Stomach (tissue), 4 donors: ENCODE results near the gene DUS3L.

ENCODE experiments used
- EP300 ChIP-seq: sonication (generic); formaldehyde crosslinking; IDR thresholded peaks from one replicate; pipeline ENCODE4 v1.6.1; 2017; ENCODE audit warnings: antibody characterized with exemption
- POLR2A ChIP-seq, 4 donors: fragments of 450-650 bp; IDR thresholded peaks; one replicate each; pipeline ENCODE4 v1.6.1; 2016; ENCODE audit warnings: antibody characterized with exemption in 4 of 4, control low read depth in 2 of 4, mild to moderate bottlenecking in 1 of 4, moderate library complexity in 1 of 4
- POLR2AphosphoS5 ChIP-seq, 3 donors: sonication (generic); formaldehyde crosslinking; IDR thresholded peaks; one replicate each; pipeline ENCODE4 v1.6.1; 2016; ENCODE audit warnings: antibody characterized with exemption in 3 of 3
- TF ChIP-seq, protein P1 (sequence below), 7 experiments: fragments of 450-650 bp in 4 of 7; fragments of 200-600 bp in 3 of 7; sonication (generic) in 3 of 7; IDR thresholded peaks; one replicate each; pipeline ENCODE4 v1.5.1; 2016 to 2019; ENCODE audit warnings: antibody characterized with exemption in 7 of 7, control low read depth in 2 of 7, mild to moderate bottlenecking in 1 of 7

DNA sequence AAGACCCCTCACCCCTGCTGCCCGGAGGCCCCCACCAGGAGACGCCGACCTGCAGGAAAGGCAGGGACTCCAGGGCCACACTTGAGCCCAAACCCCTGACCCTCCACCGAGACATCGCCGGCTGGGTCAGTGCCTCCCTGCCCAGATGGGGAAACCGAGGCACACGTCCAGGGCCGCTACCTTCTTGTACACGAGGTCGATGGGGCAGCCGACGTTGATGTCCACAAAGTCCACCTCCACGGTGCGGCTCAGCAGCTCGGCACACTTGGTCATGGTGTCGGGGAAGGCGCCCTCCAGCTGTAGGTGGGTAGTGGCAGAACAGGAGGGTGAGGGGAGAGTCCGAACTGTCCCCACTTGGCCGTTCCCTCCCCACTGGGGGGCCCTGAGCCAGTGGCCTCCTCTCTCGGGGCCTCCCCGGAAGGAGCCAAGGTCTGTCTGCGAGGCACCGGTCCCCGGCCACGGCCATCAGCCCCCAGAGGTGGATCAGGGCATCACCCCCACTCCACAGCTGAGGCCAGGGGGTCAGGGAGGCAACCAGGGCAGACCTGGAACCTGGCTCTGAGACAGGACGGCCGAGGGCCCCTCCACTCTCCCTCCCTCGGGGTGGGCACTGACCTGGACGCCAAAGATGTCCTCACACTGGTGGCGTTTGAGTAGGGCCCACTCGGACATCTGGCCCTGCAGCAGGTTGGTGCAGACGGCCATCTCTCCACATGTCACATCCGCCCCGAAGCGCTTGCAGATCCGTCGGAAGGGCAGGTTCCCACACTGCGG, 3.4 kb downstream of the DUS3L start:
- TF ChIP-seq, protein P1, sequence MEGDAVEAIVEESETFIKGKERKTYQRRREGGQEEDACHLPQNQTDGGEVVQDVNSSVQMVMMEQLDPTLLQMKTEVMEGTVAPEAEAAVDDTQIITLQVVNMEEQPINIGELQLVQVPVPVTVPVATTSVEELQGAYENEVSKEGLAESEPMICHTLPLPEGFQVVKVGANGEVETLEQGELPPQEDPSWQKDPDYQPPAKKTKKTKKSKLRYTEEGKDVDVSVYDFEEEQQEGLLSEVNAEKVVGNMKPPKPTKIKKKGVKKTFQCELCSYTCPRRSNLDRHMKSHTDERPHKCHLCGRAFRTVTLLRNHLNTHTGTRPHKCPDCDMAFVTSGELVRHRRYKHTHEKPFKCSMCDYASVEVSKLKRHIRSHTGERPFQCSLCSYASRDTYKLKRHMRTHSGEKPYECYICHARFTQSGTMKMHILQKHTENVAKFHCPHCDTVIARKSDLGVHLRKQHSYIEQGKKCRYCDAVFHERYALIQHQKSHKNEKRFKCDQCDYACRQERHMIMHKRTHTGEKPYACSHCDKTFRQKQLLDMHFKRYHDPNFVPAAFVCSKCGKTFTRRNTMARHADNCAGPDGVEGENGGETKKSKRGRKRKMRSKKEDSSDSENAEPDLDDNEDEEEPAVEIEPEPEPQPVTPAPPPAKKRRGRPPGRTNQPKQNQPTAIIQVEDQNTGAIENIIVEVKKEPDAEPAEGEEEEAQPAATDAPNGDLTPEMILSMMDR (IDR thresholded peaks at IDR 0.05) = no peak
- TF ChIP-seq POLR2AphosphoS5 (IDR thresholded peaks at IDR 0.05) = no peak
- no peak for TF ChIP-seq POLR2A (IDR thresholded peaks at IDR 0.05)
- no peak for TF ChIP-seq EP300
